Mucosa of descending colon (tissue), 3 donors: ENCODE measurements around the gene OSTC. TPM values are rescaled to one million over a fixed set of nuclear protein-coding genes. Genes with fewer than 3 reads are reported as not detected.

ENCODE experiments used
- ATAC-seq: fragments of 200-7000 bp; cut with Tn5 transposase; one replicate; pipeline ENCODE4 v1.9.1; 2020; ENCODE audit warnings: mild to moderate bottlenecking, moderate library complexity
- DNase-seq, 3 donors: peaks; one replicate each; pipeline ENCODE4 v3.0.0-alpha.2; 2020
- H3K36me3 ChIP-seq: fragments of 200-600 bp; one replicate; pipeline ENCODE4 v1.8.0; 2021; ENCODE audit warnings: low read depth, mild to moderate bottlenecking
- H3K4me1 ChIP-seq: fragments of 200-600 bp; one replicate; pipeline ENCODE4 v1.8.0; 2021; ENCODE audit warnings: low read depth, mild to moderate bottlenecking
- H3K4me3 ChIP-seq: fragments of 200-600 bp; one replicate; pipeline ENCODE4 v1.8.0; 2021; ENCODE audit warnings: mild to moderate bottlenecking
- H3K9me3 ChIP-seq: fragments of 200-600 bp; one replicate; pipeline ENCODE4 v1.8.0; 2021; ENCODE audit warnings: mild to moderate bottlenecking
- CTCF ChIP-seq: fragments of 200-600 bp; IDR thresholded peaks from one replicate; pipeline ENCODE4 v1.8.0; 2022; ENCODE audit warnings: antibody characterized with exemption, mild to moderate bottlenecking
- intact Hi-C, 2 donors: fragments of 100-400 bp; cut with DNase I in 1 of 2; cut with micrococcal nuclease in 1 of 2; formaldehyde crosslinking; loops; one replicate each; pipeline versions ENCODE4 v1.11.0 to v1.11.1; 2022; cut with DNase I, micrococcal nuclease
- total RNA-seq, 3 donors: library from RNA; stranded (reverse); fragmentation: NEBNext Ultra II Directional in 2 of 3; extraction: Animal tissue kit (Norgen Biotek cat#: 25700) in 2 of 3; gene quantifications; one replicate each; pipeline versions ENCODE4 v1.2.1 to v1.2.4, GENCODE V29; 2021 to 2023
- donor health status: DM: no; HTN: no; CAD: no; lungs with moderate emphysema.
- donor health status: DM: no; HTN: no; CAD: no.
- donor health status: DM: no; HTN: yes; CAD: no.

Gene OSTC
- total RNA-seq, 3 donors from 2014 or later, result 48.7 to 75.0 (median 51.5) TPM

GRCh38 chr4:108696160-108696559 is 45.8 kb downstream of the OSTC start:
- ATAC-seq, result no peak
- intact Hi-C loops, result no loop called here
- DNase-seq, result no peak
- no peak for TF ChIP-seq CTCF
- Histone ChIP-seq H3K9me3 (no peaks in the 10 kb centered on the region), H3K4me3 (no peak overlapping the region), H3K36me3 (no peaks in the 10 kb centered on the region), H3K4me1 (no peaks in the 10 kb centered on the region)

GRCh38 chr4:108700081-108700757 is 49.8 kb downstream of the OSTC start:
- Histone ChIP-seq H3K9me3 (no peaks in the 10 kb centered on the region), H3K36me3 (no peaks in the 10 kb centered on the region), H3K4me1 (no peaks in the 10 kb centered on the region), H3K4me3 (no peak overlapping the region)
- DNase-seq, result no peak
- intact Hi-C loops, result no loop called here
- TF ChIP-seq CTCF, result no peak
- no peak for ATAC-seq

GRCh38 chr4:108702960-108703359 is 52.6 kb downstream of the OSTC start:
- intact Hi-C loops, result no loop called here
- ATAC-seq (no peak), DNase-seq (no peak)
- H3K4me3 ChIP-seq, result no peak overlapping the region
- no peaks in the 10 kb centered on the region for H3K9me3 ChIP-seq
- no peaks in the 10 kb centered on the region for H3K36me3 ChIP-seq
- no peak for TF ChIP-seq CTCF
- no peaks in the 10 kb centered on the region for H3K4me1 ChIP-seq

GRCh38 chr4:108703370-108703769 is 53.0 kb downstream of the OSTC start:
- H3K4me1 ChIP-seq, result no peaks in the 10 kb centered on the region
- no peak for TF ChIP-seq CTCF
- H3K9me3 ChIP-seq, result no peaks in the 10 kb centered on the region
- intact Hi-C loops, result no loop called here
- H3K36me3 ChIP-seq, result no peaks in the 10 kb centered on the region
- no peak overlapping the region for H3K4me3 ChIP-seq
- no peak for DNase-seq
- no peak for ATAC-seq

GRCh38 chr4:108703966-108704365 is 53.6 kb downstream of the OSTC start:
- no peak for TF ChIP-seq CTCF
- no peak for DNase-seq
- ATAC-seq, result no peak
- intact Hi-C loops, result no loop called here
- no peaks in the 10 kb centered on the region for H3K9me3 ChIP-seq
- no peaks in the 10 kb centered on the region for H3K36me3 ChIP-seq
- H3K4me3 ChIP-seq, result no peak overlapping the region
- no peaks in the 10 kb centered on the region for H3K4me1 ChIP-seq

- DNase-seq (no peak), ATAC-seq (no peak)
- Histone ChIP-seq H3K4me1 (no peaks in the 10 kb centered on the region), H3K9me3 (no peaks in the 10 kb centered on the region), H3K36me3 (no peaks in the 10 kb centered on the region), H3K4me3 (no peak overlapping the region)
- intact Hi-C loops, result no loop called here
- TF ChIP-seq CTCF, result no peak
Measured at GRCh38 chr4:108706289-108706688, 55.9 kb downstream of the OSTC start.
